ENCODE results near the gene LRIG1. TPM values are rescaled to one million over a fixed set of nuclear protein-coding genes. Genes with fewer than 3 reads are reported as not detected.

LRIG1 gene
- total and polyA plus RNA-seq, 10 of the 15 experiments (the other 5 are each of a cell fraction or from before 2014, with no cell fraction given), result 0.84 to 16.4 (median 8.1) TPM

- intact Hi-C loops (cut with micrococcal nuclease; ENCODE audit: unreplicated experiment), result no loop called here
- ATAC-seq, result no peak
- no peak overlapping the region for H3K4me3 ChIP-seq
- H3K27me3 ChIP-seq (replicated peaks in 1 of 2; ENCODE audit: control insufficient read depth in 2 of 2, insufficient read depth in 2 of 2, low read length in 1 of 2), result no peaks in the 10 kb centered on the region
- SMC1A ChIA-PET (ENCODE audit: uncharacterized antibody, unreplicated experiment), result no interaction called here
- no peak overlapping the region for H2AFZ ChIP-seq (ENCODE audit: control insufficient read depth, low read depth, low read length)
- RAD21 ChIA-PET (ENCODE audit: unreplicated experiment), result no interaction called here
- POLR2A ChIA-PET, result no interaction called here
- no peak for FAIRE-seq
- H3K9ac ChIP-seq (ENCODE audit: control insufficient read depth, insufficient read depth, low read length), result no peak overlapping the region
- no peaks in the 10 kb centered on the region for H3K9me3 ChIP-seq (replicated peaks; ENCODE audit: control insufficient read depth, insufficient read depth, low read length)
- H3K79me2 ChIP-seq (ENCODE audit: control insufficient read depth, insufficient read depth, low read length), result no peaks in the 10 kb centered on the region
- in situ Hi-C loops (cut with MboI), result no loop called here
- no peaks in the 10 kb centered on the region for H3K4me1 ChIP-seq (ENCODE audit: control insufficient read depth, insufficient read depth, low read length)
- no peaks in the 10 kb centered on the region for H4K20me1 ChIP-seq (ENCODE audit: control insufficient read depth, insufficient read depth)
- no peak overlapping the region for H3K4me2 ChIP-seq (ENCODE audit: control insufficient read depth, insufficient read depth)
- no peaks in the 10 kb centered on the region for H3K36me3 ChIP-seq (ENCODE audit: control insufficient read depth in 2 of 2, insufficient read depth in 2 of 2, low read length in 1 of 2)
- CTCF ChIA-PET, result no interaction called here
- no TSS peak for BruUV-seq (replicated peaks)
- DNase-seq (ENCODE audit: low read depth, low spot score), result no peak
- WGBS (ENCODE audit: insufficient coverage, insufficient replicate concordance, low lambda C conversion rate, missing lambda C conversion rate), result 19% methylated on average over 3 of the region's 3 CpGs
- no peak overlapping the region for H3K27ac ChIP-seq (ENCODE audit: control insufficient read depth, insufficient read depth)
- TF ChIP-seq KLF5 (IDR thresholded peaks at IDR 0.05; ENCODE audit: partially characterized antibody) (no peak), TAF1 (IDR thresholded peaks at IDR 0.05; ENCODE audit: borderline replicate concordance, low read depth, low read length) (no peak), RCOR1 (conservative IDR thresholded peaks at IDR 0.05; ENCODE audit: low read depth, low read length) (no peak), BHLHE40 (IDR thresholded peaks at IDR 0.05; ENCODE audit: borderline replicate concordance in 1 of 2, low read depth in 2 of 2, low read length in 1 of 2) (no peak), RBBP5 (conservative IDR thresholded peaks at IDR 0.05) (no peak), EP300 (IDR thresholded peaks at IDR 0.05; ENCODE audit: borderline replicate concordance in 1 of 2, control insufficient read depth in 1 of 2, low read depth in 2 of 2, low read length in 2 of 2) (no peak), ELK1 (IDR thresholded peaks at IDR 0.05; ENCODE audit: low read depth, low read length) (no peak), NFYA (IDR thresholded peaks at IDR 0.05; ENCODE audit: borderline replicate concordance, low read depth, low read length) (no peak), IRF5 (IDR thresholded peaks at IDR 0.05; ENCODE audit: borderline replicate concordance) (no peak), BACH1 (IDR thresholded peaks at IDR 0.05; ENCODE audit: borderline replicate concordance) (no peak), CBX5 (IDR thresholded peaks at IDR 0.05; ENCODE audit: low read depth) (no peak), ZNF24 (IDR thresholded peaks at IDR 0.05) (no peak)
- TF ChIP-seq, protein P1, sequence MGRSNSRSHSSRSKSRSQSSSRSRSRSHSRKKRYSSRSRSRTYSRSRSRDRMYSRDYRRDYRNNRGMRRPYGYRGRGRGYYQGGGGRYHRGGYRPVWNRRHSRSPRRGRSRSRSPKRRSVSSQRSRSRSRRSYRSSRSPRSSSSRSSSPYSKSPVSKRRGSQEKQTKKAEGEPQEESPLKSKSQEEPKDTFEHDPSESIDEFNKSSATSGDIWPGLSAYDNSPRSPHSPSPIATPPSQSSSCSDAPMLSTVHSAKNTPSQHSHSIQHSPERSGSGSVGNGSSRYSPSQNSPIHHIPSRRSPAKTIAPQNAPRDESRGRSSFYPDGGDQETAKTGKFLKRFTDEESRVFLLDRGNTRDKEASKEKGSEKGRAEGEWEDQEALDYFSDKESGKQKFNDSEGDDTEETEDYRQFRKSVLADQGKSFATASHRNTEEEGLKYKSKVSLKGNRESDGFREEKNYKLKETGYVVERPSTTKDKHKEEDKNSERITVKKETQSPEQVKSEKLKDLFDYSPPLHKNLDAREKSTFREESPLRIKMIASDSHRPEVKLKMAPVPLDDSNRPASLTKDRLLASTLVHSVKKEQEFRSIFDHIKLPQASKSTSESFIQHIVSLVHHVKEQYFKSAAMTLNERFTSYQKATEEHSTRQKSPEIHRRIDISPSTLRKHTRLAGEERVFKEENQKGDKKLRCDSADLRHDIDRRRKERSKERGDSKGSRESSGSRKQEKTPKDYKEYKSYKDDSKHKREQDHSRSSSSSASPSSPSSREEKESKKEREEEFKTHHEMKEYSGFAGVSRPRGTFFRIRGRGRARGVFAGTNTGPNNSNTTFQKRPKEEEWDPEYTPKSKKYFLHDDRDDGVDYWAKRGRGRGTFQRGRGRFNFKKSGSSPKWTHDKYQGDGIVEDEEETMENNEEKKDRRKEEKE (IDR thresholded peaks at IDR 0.05), result no peak
- TF ChIP-seq, protein P2, sequence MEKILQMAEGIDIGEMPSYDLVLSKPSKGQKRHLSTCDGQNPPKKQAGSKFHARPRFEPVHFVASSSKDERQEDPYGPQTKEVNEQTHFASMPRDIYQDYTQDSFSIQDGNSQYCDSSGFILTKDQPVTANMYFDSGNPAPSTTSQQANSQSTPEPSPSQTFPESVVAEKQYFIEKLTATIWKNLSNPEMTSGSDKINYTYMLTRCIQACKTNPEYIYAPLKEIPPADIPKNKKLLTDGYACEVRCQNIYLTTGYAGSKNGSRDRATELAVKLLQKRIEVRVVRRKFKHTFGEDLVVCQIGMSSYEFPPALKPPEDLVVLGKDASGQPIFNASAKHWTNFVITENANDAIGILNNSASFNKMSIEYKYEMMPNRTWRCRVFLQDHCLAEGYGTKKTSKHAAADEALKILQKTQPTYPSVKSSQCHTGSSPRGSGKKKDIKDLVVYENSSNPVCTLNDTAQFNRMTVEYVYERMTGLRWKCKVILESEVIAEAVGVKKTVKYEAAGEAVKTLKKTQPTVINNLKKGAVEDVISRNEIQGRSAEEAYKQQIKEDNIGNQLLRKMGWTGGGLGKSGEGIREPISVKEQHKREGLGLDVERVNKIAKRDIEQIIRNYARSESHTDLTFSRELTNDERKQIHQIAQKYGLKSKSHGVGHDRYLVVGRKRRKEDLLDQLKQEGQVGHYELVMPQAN (conservative IDR thresholded peaks at IDR 0.05), result no peak
These were observed 69.3 kb downstream of the LRIG1 start for GRCh38 chr3:66431494-66431893.
